ENCODE measurements around the gene HSPB1.

HSPB1 gene

GRCh38 chr7:76342222-76342621, 39.7 kb downstream of the HSPB1 start:
- H3K27me3 ChIP-seq (ENCODE audit: low read depth), result no peaks in the 10 kb centered on the region
- no peak for DNase-seq (ENCODE audit: low spot score in 2 of 2)
- no peak overlapping the region for H3K4me3 ChIP-seq
- no peaks in the 10 kb centered on the region for H3K9me3 ChIP-seq
- no peaks in the 10 kb centered on the region; the same call in 1 of the 2 replicates for H3K4me1 ChIP-seq
- peaks cover 70% of the 10 kb centered on the region for H3K36me3 ChIP-seq (replicated peaks)
- in situ Hi-C loops (cut with MboI; ENCODE audit: low sequenced_read_pairs), result no loop called here

GRCh38 chr7:76343294-76343930, 40.9 kb downstream of the HSPB1 start:
- H3K4me3 ChIP-seq, result no peak overlapping the region
- H3K27me3 ChIP-seq (ENCODE audit: low read depth), result no peaks in the 10 kb centered on the region
- no peak for DNase-seq (ENCODE audit: low spot score in 2 of 2)
- no peaks in the 10 kb centered on the region for H3K9me3 ChIP-seq
- peaks cover 81% of the 10 kb centered on the region for H3K36me3 ChIP-seq (replicated peaks)
- in situ Hi-C loops (cut with MboI; ENCODE audit: low sequenced_read_pairs), result no loop called here
- no peaks in the 10 kb centered on the region; the same call in 1 of the 2 replicates for H3K4me1 ChIP-seq

GRCh38 chr7:76343931-76344321, 41.5 kb downstream of the HSPB1 start:
- no peak for DNase-seq (ENCODE audit: low spot score in 2 of 2)
- H3K4me1 ChIP-seq, result no peaks in the 10 kb centered on the region; the same call in 1 of the 2 replicates
- no peaks in the 10 kb centered on the region for H3K9me3 ChIP-seq
- peaks cover 81% of the 10 kb centered on the region for H3K36me3 ChIP-seq (replicated peaks)
- in situ Hi-C loops (cut with MboI; ENCODE audit: low sequenced_read_pairs), result no loop called here
- H3K27me3 ChIP-seq (ENCODE audit: low read depth), result no peaks in the 10 kb centered on the region
- H3K4me3 ChIP-seq, result no peak overlapping the region

GRCh38 chr7:76346097-76346496, 43.6 kb downstream of the HSPB1 start:
- DNase-seq (ENCODE audit: low spot score in 2 of 2), result no peak
- Histone ChIP-seq H3K36me3 (replicated peaks) (peaks cover 94% of the 10 kb centered on the region), H3K4me1 (no peaks in the 10 kb centered on the region; the same call in 1 of the 2 replicates), H3K9me3 (no peaks in the 10 kb centered on the region), H3K4me3 (no peak overlapping the region), H3K27me3 (ENCODE audit: low read depth) (no peaks in the 10 kb centered on the region)
- in situ Hi-C loops (cut with MboI; ENCODE audit: low sequenced_read_pairs), result no loop called here

GRCh38 chr7:76346778-76347177, 44.3 kb downstream of the HSPB1 start:
- DNase-seq (ENCODE audit: low spot score in 2 of 2), result no peak
- no peaks in the 10 kb centered on the region for H3K27me3 ChIP-seq (ENCODE audit: low read depth)
- no peaks in the 10 kb centered on the region; the same call in 1 of the 2 replicates for H3K4me1 ChIP-seq
- in situ Hi-C loops (cut with MboI; ENCODE audit: low sequenced_read_pairs), result no loop called here
- peaks cover under 1% of the 10 kb centered on the region for H3K9me3 ChIP-seq
- H3K4me3 ChIP-seq, result no peak overlapping the region
- peaks cover 96% of the 10 kb centered on the region for H3K36me3 ChIP-seq (replicated peaks)

GRCh38 chr7:76347710-76348109, 45.2 kb downstream of the HSPB1 start:
- DNase-seq (ENCODE audit: low spot score in 2 of 2), result no peak
- Histone ChIP-seq H3K9me3 (peaks cover 5% of the 10 kb centered on the region), H3K4me1 (no peaks in the 10 kb centered on the region), H3K27me3 (ENCODE audit: low read depth) (no peaks in the 10 kb centered on the region), H3K4me3 (no peak overlapping the region), H3K36me3 (replicated peaks) (peaks cover 93% of the 10 kb centered on the region)
- in situ Hi-C loops (cut with MboI; ENCODE audit: low sequenced_read_pairs), result no loop called here

- no peak for DNase-seq (ENCODE audit: low spot score in 2 of 2)
- no peaks in the 10 kb centered on the region for H3K27me3 ChIP-seq (ENCODE audit: low read depth)
- H3K4me3 ChIP-seq, result no peak overlapping the region
- no peaks in the 10 kb centered on the region for H3K4me1 ChIP-seq
- in situ Hi-C loops (cut with MboI; ENCODE audit: low sequenced_read_pairs), result no loop called here
- H3K9me3 ChIP-seq, result peaks cover 7% of the 10 kb centered on the region
- H3K36me3 ChIP-seq (replicated peaks), result peaks cover 86% of the 10 kb centered on the region
Observed at GRCh38 chr7:76349313-76349885, 46.9 kb downstream of the HSPB1 start.

GRCh38 chr7:76351372-76351771, 48.9 kb downstream of the HSPB1 start:
- H3K9me3 ChIP-seq, result peaks cover 12% of the 10 kb centered on the region
- H3K36me3 ChIP-seq (replicated peaks), result peaks cover 88% of the 10 kb centered on the region
- in situ Hi-C loops (cut with MboI; ENCODE audit: low sequenced_read_pairs), result no loop called here
- H3K4me3 ChIP-seq, result no peak overlapping the region
- no peak for DNase-seq (ENCODE audit: low spot score in 2 of 2)
- H3K27me3 ChIP-seq (ENCODE audit: low read depth), result no peaks in the 10 kb centered on the region
- H3K4me1 ChIP-seq, result peaks cover 18% of the 10 kb centered on the region

GRCh38 chr7:76352193-76352592, 49.7 kb downstream of the HSPB1 start:
- Histone ChIP-seq H3K4me1 (peaks cover 26% of the 10 kb centered on the region), H3K27me3 (ENCODE audit: low read depth) (no peaks in the 10 kb centered on the region), H3K36me3 (replicated peaks) (peaks cover 88% of the 10 kb centered on the region), H3K9me3 (peaks cover 12% of the 10 kb centered on the region), H3K4me3 (no peak overlapping the region)
- DNase-seq (ENCODE audit: low spot score in 2 of 2), result no peak
- in situ Hi-C loops (cut with MboI; ENCODE audit: low sequenced_read_pairs), result no loop called here

- Histone ChIP-seq H3K4me3 (no peak overlapping the region), H3K4me1 (peaks cover 27% of the 10 kb centered on the region), H3K36me3 (replicated peaks) (peaks cover 77% of the 10 kb centered on the region), H3K9me3 (peaks cover 12% of the 10 kb centered on the region), H3K27me3 (ENCODE audit: low read depth) (no peaks in the 10 kb centered on the region)
- DNase-seq (ENCODE audit: low spot score in 2 of 2), result no peak
- in situ Hi-C loops (cut with MboI; ENCODE audit: low sequenced_read_pairs), result no loop called here
Observed at GRCh38 chr7:76353744-76354143, 51.3 kb downstream of the HSPB1 start.

Measured in HAP-1 (cell line).